Activated T-helper 9 cell treated with anti-CD3 and anti-CD28 coated beads, Interleukin-2, amount 50 U/mL, for 16 hours (primary cell): ENCODE results near the gene MAF.

ENCODE experiments used
- DNase-seq: peaks from one replicate; pipeline ENCODE4 v3.0.0-alpha.2; 2020; ENCODE audit warnings: low read depth

MAF gene

GRCh38 chr16:79600638-79601091 is at the start of gene MAF:
MAF (minus strand) TSS chr16:79600737; CDS start chr16:79599902, 835 bp downstream.
- peak; percentile 84 for DNase-seq

- DNase-seq: no peak
Observed at GRCh38 chr16:79648826-79649225, 48.3 kb upstream of the MAF start.

- DNase-seq: no peak
Observed at GRCh38 chr16:79647586-79647985, 47.0 kb upstream of the MAF start.

- no peak for DNase-seq
Observed at GRCh38 chr16:79645701-79646100, 45.2 kb upstream of the MAF start.

GRCh38 chr16:79644971-79645667 is 44.6 kb upstream of the MAF start:
- no peak for DNase-seq

- no peak for DNase-seq
Observed at GRCh38 chr16:79642652-79643051, 42.1 kb upstream of the MAF start.

GRCh38 chr16:79640513-79641360 is 40.2 kb upstream of the MAF start:
- no peak for DNase-seq

GRCh38 chr16:79639576-79640311 is 39.2 kb upstream of the MAF start:
- DNase-seq: no peak

- no peak for DNase-seq
Observed at GRCh38 chr16:79638386-79638785, 37.8 kb upstream of the MAF start.

GRCh38 chr16:79635488-79635887 is 35.0 kb upstream of the MAF start:
- DNase-seq: no peak

GRCh38 chr16:79634298-79634697 is 33.8 kb upstream of the MAF start:
- no peak for DNase-seq

GRCh38 chr16:79632289-79632688 is 31.8 kb upstream of the MAF start:
- no peak for DNase-seq

- DNase-seq: no peak
Observed at GRCh38 chr16:79628988-79629387, 28.5 kb upstream of the MAF start.

- peak; percentile 65 for DNase-seq
Observed at GRCh38 chr16:79628501-79628975, 28.0 kb upstream of the MAF start.

GRCh38 chr16:79627092-79627491 is 26.6 kb upstream of the MAF start:
- DNase-seq: no peak

- no peak for DNase-seq
Observed at GRCh38 chr16:79625738-79626137, 25.2 kb upstream of the MAF start.

GRCh38 chr16:79623824-79624223 is 23.3 kb upstream of the MAF start:
- DNase-seq: no peak

GRCh38 chr16:79623062-79623461 is 22.5 kb upstream of the MAF start:
- no peak for DNase-seq

- no peak for DNase-seq
Observed at GRCh38 chr16:79621027-79621426, 20.5 kb upstream of the MAF start.

- peak; percentile 52 for DNase-seq
Observed at GRCh38 chr16:79618692-79619050, 18.1 kb upstream of the MAF start.

- DNase-seq: no peak
Observed at GRCh38 chr16:79618041-79618691, 17.6 kb upstream of the MAF start.

GRCh38 chr16:79613009-79613408 is 12.5 kb upstream of the MAF start:
- no peak for DNase-seq
